HepG2 (cell line): ENCODE data around the gene ECSCR. TPM values are rescaled to one million over a fixed set of nuclear protein-coding genes. Genes with fewer than 3 reads are reported as not detected.
"Not testable (repeated sequence)": the region's sequence is repeated elsewhere in the genome, so short reads cannot be mapped to it uniquely, and the experiment has no call there.

Experiments used
- ATAC-seq: fragments of 200-7000 bp; cut with Tn5 transposase; 3 replicates; pipeline ENCODE4 v1.9.1; 2020; ENCODE audit warnings: mild to moderate bottlenecking, moderate library complexity
- BruUV-seq: library from RNA; stranded (reverse); fragments of 400-500 nt; replicated peaks from 2 replicates; lab custom pipeline; 2021; lab: Mats Ljungman, UMichigan
- CTCF ChIA-PET: fragments of 300-600 bp; formaldehyde crosslinking; extraction: SDS; loops from one replicate; lab custom pipeline; 2021; ENCODE audit warnings: low total read pairs, inconsistent platforms, low intra/inter-chr PET ratio; lab: Yijun Ruan, JAX
- POLR2A ChIA-PET: fragments of 350-600 bp; sonication (Branson Sonifier 250); formaldehyde crosslinking; loops from one replicate; lab custom pipeline; 2020; ENCODE audit warnings: antibody characterized with exemption, inconsistent platforms; lab: Yijun Ruan, JAX
- DNase-seq: peaks from one replicate; pipeline ENCODE4 v3.0.0-alpha.2; 2015; ENCODE audit warnings: low spot score
- FAIRE-seq: peaks from 3 replicates; lab custom pipeline; 2011; peaks lifted over from hg19 to GRCh38; lab: Jason Lieb, UNC
- H2AFZ ChIP-seq: one replicate; pipeline ENCODE4 v1.6.1; 2011; ENCODE audit warnings: low read length, inconsistent platforms
- H3K27ac ChIP-seq: fragments of 300-600 bp; 3 replicates; pipeline ENCODE4 v1.8.0; 2011; ENCODE audit warnings: mixed run types, mild to moderate bottlenecking, mixed read lengths, low read length, inconsistent platforms; ENCODE audit not compliant: insufficient read depth; ENCODE audit errors: extremely low read length
- H3K27me3 ChIP-seq, 2 experiments: fragments of 200-600 bp in 1 of 2; 2 replicates in 1 of 2; 3 replicates in 1 of 2; pipeline versions ENCODE4 v1.6.0 to v1.8.0; 2011; ENCODE audit warnings: low read length in 2 of 2, mild to moderate bottlenecking in 2 of 2, moderate library complexity in 2 of 2, inconsistent platforms in 1 of 2; ENCODE audit not compliant: insufficient read depth in 2 of 2, control insufficient read depth in 1 of 2
- H3K36me3 ChIP-seq, 2 experiments: fragments of 200-600 bp in 1 of 2; replicated peaks in 1 of 2; 2 replicates in 1 of 2; 3 replicates in 1 of 2; pipeline versions ENCODE4 v1.5.1 to v1.8.0; 2011; ENCODE audit warnings: low read length in 2 of 2, inconsistent platforms in 1 of 2; ENCODE audit not compliant: insufficient read depth in 2 of 2, control insufficient read depth in 1 of 2
- H3K4me1 ChIP-seq: 2 replicates; pipeline ENCODE4 v1.5.1; 2012; ENCODE audit warnings: low read length, inconsistent platforms; ENCODE audit not compliant: insufficient read depth
- H3K4me2 ChIP-seq: 2 replicates; pipeline ENCODE4 v1.6.0; 2011; ENCODE audit warnings: low read depth, low read length, inconsistent platforms
- H3K4me3 ChIP-seq, 3 experiments: fragments of 200-600 bp in 1 of 3; sonication (generic), shearing (Covaris generic) in 1 of 3; replicated peaks in 1 of 3; 2 replicates each; pipeline ENCODE4 v1.5.1; 2011 to 2016; ENCODE audit warnings: low read length in 3 of 3, inconsistent platforms in 2 of 3, low read depth in 2 of 3, mild to moderate bottlenecking in 2 of 3, control low read depth in 1 of 3, mixed read lengths in 1 of 3; ENCODE audit not compliant: insufficient read depth in 1 of 3
- H3K79me2 ChIP-seq: one replicate; pipeline ENCODE4 v1.6.1; 2011; ENCODE audit warnings: low read length, inconsistent platforms; ENCODE audit not compliant: insufficient read depth
- H3K9ac ChIP-seq: 2 replicates; pipeline ENCODE4 v1.6.0; 2011; ENCODE audit warnings: mild to moderate bottlenecking, low read depth, low read length, inconsistent platforms; ENCODE audit not compliant: insufficient read depth
- H3K9me3 ChIP-seq: 2 replicates; pipeline ENCODE4 v1.5.1; 2012; ENCODE audit warnings: mild to moderate bottlenecking, low read length
- H4K20me1 ChIP-seq: 2 replicates; pipeline ENCODE4 v1.6.0; 2011; ENCODE audit warnings: inconsistent platforms, mild to moderate bottlenecking, low read length, moderate library complexity; ENCODE audit not compliant: insufficient read depth
- CBFB ChIP-seq: sonication (generic); formaldehyde crosslinking; IDR thresholded peaks from 2 replicates; pipeline ENCODE4 v1.4.0; 2020; ENCODE audit warnings: missing genetic modification reagents
- DMAP1 ChIP-seq: IDR thresholded peaks from 2 replicates; pipeline ENCODE4 v1.6.1; 2016
- GABPA ChIP-seq, 2 experiments: IDR thresholded peaks; 2 replicates each; pipeline ENCODE4 v1.6.1; 2011 to 2016; ENCODE audit warnings: low read depth in 2 of 2, low read length in 1 of 2, missing biosample characterization in 1 of 2, missing genetic modification characterization in 1 of 2
- KMT2B ChIP-seq: IDR thresholded peaks from 2 replicates; pipeline ENCODE4 v1.6.1; 2016; ENCODE audit warnings: missing genetic modification reagents, missing compliant biosample characterization
- SP4 ChIP-seq: sonication (generic); formaldehyde crosslinking; IDR thresholded peaks from 2 replicates; pipeline ENCODE4 v1.8.1; 2023; ENCODE audit warnings: mild to moderate bottlenecking, missing genetic modification reagents
- TARDBP ChIP-seq: sonication (generic); formaldehyde crosslinking; IDR thresholded peaks from 2 replicates; pipeline ENCODE4 v1.8.0; 2022; ENCODE audit warnings: mild to moderate bottlenecking, missing genetic modification reagents
- TFDP1 ChIP-seq: IDR thresholded peaks from 2 replicates; pipeline ENCODE4 v1.6.1; 2016; ENCODE audit warnings: missing compliant biosample characterization, missing genetic modification reagents, borderline replicate concordance
- XRCC5 ChIP-seq: fragments of 200-400 bp; formaldehyde crosslinking; optimal IDR thresholded peaks from 2 replicates; pipeline ENCODE3; 2017; ENCODE audit warnings: mild to moderate bottlenecking, low read length
- ZNF350 ChIP-seq: sonication (generic); formaldehyde crosslinking; IDR thresholded peaks from 2 replicates; pipeline ENCODE4 v1.4.0; 2020; ENCODE audit warnings: mild to moderate bottlenecking, low read depth, missing genetic modification reagents, borderline replicate concordance
- ZNF687 ChIP-seq: sonication (generic); formaldehyde crosslinking; IDR thresholded peaks from 2 replicates; pipeline ENCODE4 v1.5.1; 2020; ENCODE audit warnings: mild to moderate bottlenecking, missing genetic modification reagents, moderate library complexity
- ZNF792 ChIP-seq: IDR thresholded peaks from 2 replicates; pipeline ENCODE4 v1.6.1; 2016
- WGBS: methylation state at CpG from one replicate; pipeline ENCODE4 v1.1.6; 2017; ENCODE audit warnings: low lambda C conversion rate; 5-methylcytosine and 5-hydroxymethylcytosine counted together
- in situ Hi-C: cut with HindIII; loops from 2 replicates; pipeline ENCODE4 v1.10.0; 2017; ENCODE audit warnings: low pct_unique_long_range_greater_than_20kb; ENCODE audit not compliant: extremely low pct_ligation_motif_present
- intact Hi-C: fragments of 100-400 bp; cut with micrococcal nuclease; formaldehyde crosslinking; loops from one replicate; pipeline ENCODE4 v1.10.0; 2022; ENCODE audit not compliant: unreplicated experiment
- polyA plus RNA-seq, 8 experiments: library from polyadenylated mRNA; depleted of rRNA in 3 of 8; stranded (reverse) in 7 of 8; unstranded in 1 of 8; fragments of >200 nt; fragmentation: Illumina TruSeq in 4 of 8; extraction: Trizol in 4 of 8; gene quantifications; 2 replicates each; pipeline versions ENCODE4 v1.2.1 to v1.2.3, GENCODE V29; 2011 to 2016; ENCODE audit warnings: low read depth in 4 of 8, missing spikeins in 1 of 8, mixed read lengths in 1 of 8; ENCODE audit not compliant: insufficient read depth in 1 of 8
- total RNA-seq, 5 experiments: library from RNA; depleted of rRNA; stranded (reverse); fragments of >200 nt; fragmentation: Illumina TruSeq; extraction: Trizol; gene quantifications; 2 replicates each; pipeline ENCODE4 v1.2.3, GENCODE V29; 2016; ENCODE audit warnings: low read depth in 1 of 5

The ECSCR gene
- total and polyA plus RNA-seq, 2 of the 13 experiments (the other 11 are each of a cell fraction or from before 2014, with no cell fraction given), result 0.18 TPM; not detected in 1

DNA sequence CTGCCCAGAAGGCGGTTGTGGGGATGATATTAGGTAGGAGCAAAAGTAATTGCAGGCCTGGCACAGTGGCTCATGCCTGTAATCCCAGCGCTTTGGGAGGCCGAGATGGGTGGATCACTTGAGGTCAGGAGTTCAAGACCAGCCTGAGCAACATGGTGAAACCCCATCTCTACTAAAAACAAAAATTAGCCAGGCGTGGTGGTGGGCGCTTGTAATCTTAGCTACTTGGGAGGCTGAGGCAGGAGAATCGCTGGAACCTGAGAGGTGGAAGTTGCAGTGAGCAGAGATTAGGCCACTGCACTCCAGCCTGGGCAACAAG is 20.3 kb upstream of the ECSCR start:
- H3K4me1 ChIP-seq, result peaks cover 22% of the 10 kb centered on the region
- H2AFZ ChIP-seq, H3K9me3 ChIP-seq, ATAC-seq, H3K79me2 ChIP-seq, intact Hi-C loops, H3K27ac ChIP-seq, H3K27me3 ChIP-seq, DNase-seq, CTCF ChIA-PET, H3K36me3 ChIP-seq, FAIRE-seq, H3K9ac ChIP-seq, in situ Hi-C loops, BruUV-seq, H4K20me1 ChIP-seq: not testable (repeated sequence)
- H3K4me3 ChIP-seq, result peak overlapping the region in 2 of 3 experiments; percentile 44 to 60; a peak in 2 of 6 replicates
- POLR2A ChIA-PET, result interaction anchor here (1.5 to 2.6 kb wide), 3 partner anchors 20 to 78 kb away, joined by 4 to 24 read pairs (median 14); partner anchors contain the start of genes DNAJC18 and UBE2D2
- peak overlapping the region; percentile 86 for H3K4me2 ChIP-seq
- 68% methylated on average over 6 of the region's 6 CpGs for WGBS

GRCh38 chr5:139482050-139482889 is 19.7 kb upstream of the ECSCR start, which contains the start of gene STING1:
STING1 (minus strand) TSS chr5:139482758; CDS start chr5:139481704, 1,054 bp downstream.
- Histone ChIP-seq H3K4me3 (peak within 1 kb of the TSS; percentile 37 to 60 (median 44)), H2AFZ (peak within 1 kb of the TSS; percentile 94)
- POLR2A ChIA-PET, result interaction anchor here (1.0 to 2.6 kb wide), 4 partner anchors 13 to 79 kb away, joined by 3 to 24 read pairs (median 9); partner anchors contain the start of genes DNAJC18 and UBE2D2
- TF ChIP-seq DMAP1 (0 out of 2 replicates have a peak, but pooled peaks have one; percentile 35), ZNF350 (peak; percentile 37; the same call in 1 of the 2 replicates), GABPA (IDR thresholded peaks at IDR 0.05; ENCODE audit: low read depth, low read length) (no peak), GABPA (CRISPR knock-in tag; IDR thresholded peaks at IDR 0.05; ENCODE audit: low read depth) (peak; percentile 40; the same call in 1 of the 2 replicates), TFDP1 (CRISPR knock-in tag) (peak; percentile 17; the same call in 1 of the 2 replicates), KMT2B (CRISPR knock-in tag) (peak; percentile 33; the same call in 1 of the 2 replicates), XRCC5 (peak; percentile 17), CBFB (CRISPR knock-in tag) (0 out of 2 replicates have a peak, but pooled peaks have one; percentile 60), ZNF792 (CRISPR knock-in tag) (peak; percentile 39; the same call in 1 of the 2 replicates), SP4 (CRISPR knock-in tag) (peak; percentile 37; the same call in 1 of the 2 replicates), ZNF687 (peak; percentile 60), TARDBP (CRISPR knock-in tag) (0 out of 2 replicates have a peak, but pooled peaks have one; percentile 26)

More at GRCh38 chr5:139482050-139482889, 19.7 kb upstream of the ECSCR start, which contains the start of gene STING1:
- FAIRE-seq (peak; percentile 49), ATAC-seq (peak; percentile 66), DNase-seq (peak; percentile 63)
- intact Hi-C loops, result no loop called here
- Histone ChIP-seq H3K36me3 (no peaks in the 10 kb centered on the region), H3K27ac (no peak within 1 kb of the TSS), H4K20me1 (no peaks in the 10 kb centered on the region), H3K9me3 (no peaks in the 10 kb centered on the region), H3K79me2 (no peaks in the 10 kb centered on the region), H3K9ac (peak within 1 kb of the TSS; percentile 33), H3K4me2 (peak within 1 kb of the TSS; percentile 86), H3K4me1 (peaks cover 22% of the 10 kb centered on the region), H3K27me3 (peaks cover 0 to 3% of the 10 kb centered on the region in 2 experiments; a peak in 2 of 5 replicates)
- CTCF ChIA-PET, result no interaction called here
- 9% methylated on average over 14 of the region's 19 CpGs for WGBS
- in situ Hi-C loops, result no loop called here
- BruUV-seq, result TSS peak; percentile 75
